Activated naive CD8-positive, alpha-beta T cell treated with anti-CD3 and anti-CD28 coated beads, Interleukin-2, amount 50 U/mL, for 24 hours (primary cell): ENCODE data around the gene SNF8.
A peak's percentile ranks its signal among the peaks of the same experiment; 100 is the strongest.

ENCODE experiments used
- ATAC-seq: fragments of 150-1000 bp; cut with Tn5 transposase; one replicate; pipeline ENCODE4 v1.10.0; 2021
- DNase-seq: peaks from one replicate; pipeline ENCODE4 v3.0.0; 2021
- H3K27ac Mint-ChIP-seq: one replicate; pipeline ENCODE4 v1.8.0; 2021; ENCODE audit warnings: mild to moderate bottlenecking, mixed read lengths
- H3K27me3 Mint-ChIP-seq: one replicate; pipeline ENCODE4 v1.8.0; 2021; ENCODE audit warnings: mixed read lengths
- H3K36me3 Mint-ChIP-seq: one replicate; pipeline ENCODE4 v1.8.0; 2021; ENCODE audit warnings: low read depth, mixed read lengths
- H3K4me1 Mint-ChIP-seq: one replicate; pipeline ENCODE4 v1.8.0; 2021; ENCODE audit warnings: mixed read lengths
- H3K4me3 Mint-ChIP-seq: one replicate; pipeline ENCODE4 v1.8.0; 2021; ENCODE audit warnings: mild to moderate bottlenecking, moderate library complexity, mixed read lengths
- H3K9me3 Mint-ChIP-seq: one replicate; pipeline ENCODE4 v1.8.0; 2021; ENCODE audit warnings: mixed read lengths

The SNF8 gene

GRCh38 chr17:48912476-48912875 is 32.2 kb downstream of the SNF8 start:
- peak overlapping the region; percentile 96 for H3K27ac Mint-ChIP-seq
- DNase-seq (no peak), ATAC-seq (no peak)
- peaks cover 57% of the 10 kb centered on the region for H3K36me3 Mint-ChIP-seq
- no peaks in the 10 kb centered on the region for H3K27me3 Mint-ChIP-seq
- peaks cover 83% of the 10 kb centered on the region for H3K4me1 Mint-ChIP-seq
- peak overlapping the region; percentile 9 for H3K4me3 Mint-ChIP-seq
- H3K9me3 Mint-ChIP-seq: no peaks in the 10 kb centered on the region

GRCh38 chr17:48910370-48910769 is 34.3 kb downstream of the SNF8 start:
- H3K9me3 Mint-ChIP-seq: no peaks in the 10 kb centered on the region
- H3K36me3 Mint-ChIP-seq: peaks cover 48% of the 10 kb centered on the region
- DNase-seq (no peak), ATAC-seq (no peak)
- no peaks in the 10 kb centered on the region for H3K27me3 Mint-ChIP-seq
- peak overlapping the region; percentile 96 for H3K27ac Mint-ChIP-seq
- peak overlapping the region; percentile 98 for H3K4me3 Mint-ChIP-seq
- H3K4me1 Mint-ChIP-seq: peaks cover 68% of the 10 kb centered on the region

- Mint-ChIP-seq H3K27me3 (no peaks in the 10 kb centered on the region), H3K9me3 (no peaks in the 10 kb centered on the region), H3K4me3 (peak overlapping the region; percentile 98), H3K36me3 (peaks cover 48% of the 10 kb centered on the region), H3K4me1 (peaks cover 63% of the 10 kb centered on the region), H3K27ac (peak overlapping the region; percentile 96)
- DNase-seq (no peak), ATAC-seq (no peak)
These were observed 34.9 kb downstream of the SNF8 start for GRCh38 chr17:48909783-48910182.

DNA sequence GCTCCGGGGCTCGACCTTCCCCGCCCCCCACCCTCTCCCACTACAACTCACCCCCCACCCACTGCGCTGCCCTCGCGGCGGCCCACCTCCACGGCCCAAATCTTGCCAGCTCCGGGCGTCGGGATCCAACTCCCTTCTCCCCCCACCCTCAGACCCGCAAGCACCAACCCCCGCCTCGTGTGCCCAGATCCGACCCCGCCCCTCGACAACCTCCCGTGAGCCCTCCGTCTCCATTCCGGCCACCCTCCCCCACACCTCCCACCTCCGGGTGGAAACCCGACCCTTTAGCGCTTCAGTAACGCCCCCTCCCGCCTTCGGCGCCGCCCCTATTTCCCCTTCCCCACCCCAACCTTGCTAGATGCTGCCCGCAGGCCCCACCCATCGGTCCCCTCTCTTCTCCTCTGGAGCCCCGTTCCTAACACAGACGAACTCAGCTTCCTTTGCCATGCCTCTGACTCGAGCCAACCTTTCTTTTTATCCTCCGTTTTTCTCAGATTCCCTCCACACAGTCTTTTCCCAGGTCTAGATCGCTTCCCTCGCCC is 35.7 kb downstream of the SNF8 start:
- Mint-ChIP-seq H3K9me3 (no peaks in the 10 kb centered on the region), H3K27ac (peak overlapping the region; percentile 96), H3K36me3 (peaks cover 41% of the 10 kb centered on the region), H3K27me3 (no peaks in the 10 kb centered on the region), H3K4me1 (peaks cover 54% of the 10 kb centered on the region), H3K4me3 (peak overlapping the region; percentile 98)
- DNase-seq (peak; percentile 95), ATAC-seq (peak; percentile 60)

DNA sequence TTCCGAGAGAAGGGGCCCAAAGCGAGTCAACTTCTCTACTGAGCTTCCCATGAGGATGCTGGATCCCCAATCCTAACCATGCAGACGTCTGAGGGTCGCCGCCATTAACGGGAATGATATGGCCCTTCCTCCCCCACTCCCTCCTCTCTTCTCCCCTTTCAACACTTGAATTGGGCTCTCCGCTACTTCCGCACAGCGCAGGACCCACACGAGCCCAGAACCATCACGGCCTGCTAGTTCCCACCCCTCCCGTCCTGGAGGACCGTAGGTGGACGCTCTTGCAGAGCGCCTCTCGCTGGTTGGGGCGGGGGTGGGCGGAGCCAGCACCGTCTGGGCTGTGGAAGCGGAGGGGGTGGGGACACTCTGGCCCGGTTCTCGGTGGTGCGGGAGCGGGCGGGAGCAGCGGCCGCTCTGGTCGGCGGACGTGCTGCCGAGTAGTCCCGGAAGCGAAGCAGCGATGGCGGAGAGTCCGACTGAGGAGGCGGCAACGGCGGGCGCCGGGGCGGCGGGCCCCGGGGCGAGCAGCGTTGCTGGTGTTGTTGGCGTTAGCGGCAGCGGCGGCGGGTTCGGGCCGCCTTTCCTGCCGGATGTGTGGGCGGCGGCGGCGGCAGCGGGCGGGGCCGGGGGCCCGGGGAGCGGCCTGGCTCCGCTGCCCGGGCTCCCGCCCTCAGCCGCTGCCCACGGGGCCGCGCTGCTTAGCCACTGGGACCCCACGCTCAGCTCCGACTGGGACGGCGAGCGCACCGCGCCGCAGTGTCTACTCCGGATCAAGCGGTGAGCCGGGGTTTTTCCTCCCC is 36.4 kb downstream of the SNF8 start, which contains the start of gene UBE2Z:
Gene UBE2Z, plus strand, starts transcription at position 361 of the 797 bp plus-strand sequence. Its CDS starts 97 bp downstream, at position 458.
- peak; percentile 90 for ATAC-seq

DNA sequence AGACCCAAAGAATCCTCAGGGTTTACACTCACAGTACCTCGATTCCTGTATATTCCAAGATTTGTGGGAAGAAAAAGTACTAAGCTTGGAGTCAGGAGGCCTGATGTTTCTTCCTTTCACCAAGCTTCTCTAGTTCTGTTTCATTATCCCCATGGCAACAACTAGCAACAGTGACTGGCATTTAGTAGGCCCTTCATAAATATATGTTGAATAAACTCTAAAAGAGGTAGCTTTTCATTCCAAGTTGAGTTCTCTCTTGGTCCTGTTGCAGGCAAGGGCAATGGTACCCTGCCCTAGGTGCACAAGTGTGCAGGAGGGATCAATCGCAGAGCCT is 37.0 kb downstream of the SNF8 start:
- ATAC-seq (no peak), DNase-seq (no peak)
- Mint-ChIP-seq H3K36me3 (peaks cover 29% of the 10 kb centered on the region), H3K27me3 (no peaks in the 10 kb centered on the region), H3K27ac (peak overlapping the region; percentile 91), H3K9me3 (no peaks in the 10 kb centered on the region), H3K4me3 (peak overlapping the region; percentile 98), H3K4me1 (peaks cover 42% of the 10 kb centered on the region)

More for the DNA sequence above, 36.4 kb downstream of the SNF8 start, which contains the start of gene UBE2Z:
- Mint-ChIP-seq H3K4me1 (peaks cover 48% of the 10 kb centered on the region), H3K4me3 (peak within 1 kb of the TSS; percentile 98), H3K27ac (peak within 1 kb of the TSS; percentile 96), H3K27me3 (no peaks in the 10 kb centered on the region), H3K36me3 (peaks cover 35% of the 10 kb centered on the region), H3K9me3 (no peaks in the 10 kb centered on the region)
- peak; percentile 88 for DNase-seq

GRCh38 chr17:48905987-48906515 is 38.6 kb downstream of the SNF8 start:
- DNase-seq (no peak), ATAC-seq (no peak)
- no peak overlapping the region for H3K4me3 Mint-ChIP-seq
- H3K27me3 Mint-ChIP-seq: no peaks in the 10 kb centered on the region
- peaks cover 15% of the 10 kb centered on the region for H3K36me3 Mint-ChIP-seq
- H3K4me1 Mint-ChIP-seq: peaks cover 26% of the 10 kb centered on the region
- peak overlapping the region; percentile 52 for H3K27ac Mint-ChIP-seq
- H3K9me3 Mint-ChIP-seq: no peaks in the 10 kb centered on the region

DNA sequence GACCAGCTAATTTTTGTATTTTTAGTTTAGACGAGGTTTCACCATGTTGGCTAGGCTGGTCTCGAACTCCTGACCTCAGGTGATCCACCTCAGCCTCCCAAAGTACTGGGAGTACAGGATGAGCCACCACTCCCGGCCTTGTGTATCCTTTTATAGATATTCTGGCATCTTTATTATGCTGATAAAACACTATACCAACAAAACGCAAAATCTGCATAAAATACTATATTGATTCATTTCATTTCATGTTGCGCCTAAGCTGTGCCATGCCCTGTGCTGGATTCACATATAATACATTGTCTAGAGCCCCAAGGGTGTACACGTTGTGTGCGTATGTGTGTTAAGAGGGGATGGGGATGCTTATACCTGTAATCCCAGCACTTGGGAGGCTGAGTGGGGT is 40.2 kb downstream of the SNF8 start:
- H3K27me3 Mint-ChIP-seq: no peaks in the 10 kb centered on the region
- ATAC-seq (no peak), DNase-seq (no peak)
- no peaks in the 10 kb centered on the region for H3K9me3 Mint-ChIP-seq
- no peak overlapping the region for H3K27ac Mint-ChIP-seq
- H3K4me1 Mint-ChIP-seq: peaks cover 10% of the 10 kb centered on the region
- H3K36me3 Mint-ChIP-seq: peaks cover 3% of the 10 kb centered on the region
- no peak overlapping the region for H3K4me3 Mint-ChIP-seq

DNA sequence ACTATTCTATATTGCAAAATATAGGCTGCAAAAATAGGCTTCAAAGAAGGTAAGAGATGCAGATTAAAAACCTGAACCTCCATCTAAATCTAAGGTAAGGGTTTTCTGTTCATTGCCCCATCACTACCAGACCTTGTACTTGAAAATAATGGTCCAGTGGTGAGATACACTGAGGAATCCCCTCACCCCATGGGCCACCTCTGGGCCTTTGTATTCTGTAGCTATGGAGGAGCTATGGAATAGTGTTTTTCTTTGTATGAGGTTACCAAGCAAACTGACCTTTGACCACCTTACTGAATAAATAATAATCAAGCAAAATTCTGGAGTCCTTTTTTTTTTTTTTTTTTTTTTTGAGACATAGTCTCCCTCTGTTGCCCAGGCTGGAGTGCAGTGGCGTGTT is 41.2 kb downstream of the SNF8 start:
- no peak overlapping the region for H3K27ac Mint-ChIP-seq
- ATAC-seq: no peak

DNA sequence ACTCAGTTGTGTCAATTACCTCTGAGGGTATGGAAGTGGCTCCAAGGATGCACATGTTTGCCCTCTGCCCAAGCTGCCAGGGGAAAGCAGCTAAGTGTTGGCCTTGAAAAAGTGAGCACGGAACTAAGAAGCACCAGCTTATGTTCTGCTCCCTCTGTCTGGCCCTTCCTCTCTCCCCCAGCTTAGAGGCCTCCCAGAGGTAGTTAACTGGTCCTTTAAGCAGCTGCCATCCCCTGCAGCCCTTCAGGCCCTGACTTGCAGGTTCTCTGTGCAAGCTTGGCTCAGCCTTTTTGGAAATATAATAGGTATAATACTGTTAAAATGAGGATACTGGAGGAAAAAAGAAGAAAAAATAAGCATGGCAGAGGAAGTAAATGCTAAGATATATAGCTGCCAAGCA is 43.4 kb downstream of the SNF8 start:
- Mint-ChIP-seq H3K27me3 (no peaks in the 10 kb centered on the region), H3K9me3 (no peaks in the 10 kb centered on the region), H3K36me3 (peaks cover 14% of the 10 kb centered on the region), H3K4me1 (peaks cover 3% of the 10 kb centered on the region), H3K27ac (no peak overlapping the region), H3K4me3 (no peak overlapping the region)
- no peak for DNase-seq
- no peak for ATAC-seq

More for the DNA sequence above, 41.2 kb downstream of the SNF8 start:
- Mint-ChIP-seq H3K36me3 (peaks cover under 1% of the 10 kb centered on the region), H3K27me3 (no peaks in the 10 kb centered on the region), H3K4me1 (peaks cover 7% of the 10 kb centered on the region), H3K9me3 (no peaks in the 10 kb centered on the region), H3K4me3 (no peak overlapping the region)
- no peak for DNase-seq

- Mint-ChIP-seq H3K27me3 (peaks cover 3% of the 10 kb centered on the region), H3K9me3 (no peaks in the 10 kb centered on the region), H3K4me1 (peaks cover 40% of the 10 kb centered on the region), H3K27ac (peak overlapping the region; percentile 59), H3K36me3 (peaks cover 43% of the 10 kb centered on the region), H3K4me3 (no peak overlapping the region)
- DNase-seq: no peak
- no peak for ATAC-seq
These were observed 49.8 kb downstream of the SNF8 start for GRCh38 chr17:48894886-48895285.

- H3K9me3 Mint-ChIP-seq: no peaks in the 10 kb centered on the region
- peaks cover 3% of the 10 kb centered on the region for H3K27me3 Mint-ChIP-seq
- H3K4me1 Mint-ChIP-seq: peaks cover 40% of the 10 kb centered on the region
These were observed 50.8 kb downstream of the SNF8 start for GRCh38 chr17:48893646-48894508.

DNA sequence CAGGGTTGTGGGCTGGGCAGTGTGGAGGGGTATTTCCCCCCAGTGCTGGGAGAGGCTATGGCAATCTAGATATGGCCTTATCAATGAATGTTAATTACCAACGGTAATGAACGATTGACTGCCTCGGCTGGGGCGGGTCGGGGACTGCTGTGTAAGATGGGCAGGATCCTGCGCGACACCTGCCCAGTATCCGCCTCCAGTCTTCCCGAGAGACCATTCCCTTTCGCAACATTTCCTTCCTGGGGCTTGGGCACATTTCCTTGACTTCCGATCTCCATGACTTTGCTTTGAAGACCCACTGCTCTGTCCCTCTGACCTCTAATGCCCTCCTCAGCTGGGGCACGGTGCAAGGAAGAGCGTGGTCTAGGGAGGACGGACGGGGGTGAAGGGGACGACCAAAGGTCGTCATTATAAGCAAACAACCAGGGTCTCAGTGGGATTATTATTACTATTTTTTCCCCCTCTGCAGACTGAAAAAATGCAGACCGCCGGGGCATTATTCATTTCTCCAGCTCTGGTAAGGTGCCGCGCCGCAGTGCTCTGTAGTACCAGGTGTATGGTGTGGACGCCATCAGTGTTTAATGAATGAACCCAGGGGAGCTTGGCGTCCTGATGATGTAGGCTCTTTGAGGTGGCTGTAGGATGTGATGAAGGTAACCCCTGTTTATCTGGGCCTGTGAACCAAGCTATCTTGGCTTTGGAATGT is 51.5 kb downstream of the SNF8 start:
- H3K4me1 Mint-ChIP-seq: peaks cover 40% of the 10 kb centered on the region
- no peak for ATAC-seq

More at GRCh38 chr17:48893646-48894508, 50.8 kb downstream of the SNF8 start:
- Mint-ChIP-seq H3K4me3 (peak overlapping the region; percentile 91), H3K36me3 (peaks cover 43% of the 10 kb centered on the region), H3K27ac (peak overlapping the region; percentile 93)
- no peak for ATAC-seq
- no peak for DNase-seq

GRCh38 chr17:48890086-48890485 is 54.6 kb downstream of the SNF8 start:
- H3K27ac Mint-ChIP-seq: no peak overlapping the region
- H3K36me3 Mint-ChIP-seq: peaks cover 19% of the 10 kb centered on the region
- no peak for ATAC-seq
- no peak for DNase-seq
- H3K27me3 Mint-ChIP-seq: peaks cover 3% of the 10 kb centered on the region
- peaks cover 29% of the 10 kb centered on the region for H3K4me1 Mint-ChIP-seq
- H3K9me3 Mint-ChIP-seq: no peaks in the 10 kb centered on the region
- no peak overlapping the region for H3K4me3 Mint-ChIP-seq

More for the DNA sequence above, 51.5 kb downstream of the SNF8 start:
- Mint-ChIP-seq H3K27me3 (peaks cover 3% of the 10 kb centered on the region), H3K36me3 (peaks cover 39% of the 10 kb centered on the region), H3K27ac (peak overlapping the region; percentile 93), H3K9me3 (no peaks in the 10 kb centered on the region), H3K4me3 (peak overlapping the region; percentile 91)
- DNase-seq: peak; percentile 18
